Activated CD4-positive, alpha-beta T cell treated with anti-CD3 and anti-CD28 coated beads, Interleukin-2, amount 10 ng/mL, durations not matched to agents 7 days and 5 days (primary cell): ENCODE results near the gene ZNF79. TPM values are rescaled to one million over a fixed set of nuclear protein-coding genes. Genes with fewer than 3 reads are reported as not detected.
"Not testable (repeated sequence)": the region's sequence is repeated elsewhere in the genome, so short reads cannot be mapped to it uniquely, and the experiment has no call there.

Experiments used
- CTCF ChIA-PET: fragments of 350-600 bp; sonication (Branson Sonifier 250); formaldehyde crosslinking; loops from one replicate; lab custom pipeline; 2021; ENCODE audit warnings: antibody characterized with exemption; lab: Charles Lee
- POLR2A ChIA-PET: fragments of 350-600 bp; sonication (Branson Sonifier 250); formaldehyde crosslinking; loops from one replicate; lab custom pipeline; 2021; ENCODE audit warnings: antibody characterized with exemption; lab: Charles Lee
- DNase-seq: peaks from one replicate; pipeline ENCODE4 v3.0.0-alpha.2; 2020
- H3K27ac Mint-ChIP-seq: one replicate; pipeline ENCODE4 v1.8.0; 2021; ENCODE audit warnings: mild to moderate bottlenecking, moderate library complexity, mixed read lengths
- H3K27me3 Mint-ChIP-seq: one replicate; pipeline ENCODE4 v1.8.0; 2021; ENCODE audit warnings: mixed read lengths
- H3K36me3 Mint-ChIP-seq: one replicate; pipeline ENCODE4 v1.8.0; 2021; ENCODE audit warnings: low read depth, mixed read lengths
- H3K4me1 Mint-ChIP-seq: one replicate; pipeline ENCODE4 v1.8.0; 2021; ENCODE audit warnings: mixed read lengths
- H3K4me3 Mint-ChIP-seq: one replicate; pipeline ENCODE4 v1.8.0; 2021; ENCODE audit warnings: mild to moderate bottlenecking, moderate library complexity, mixed read lengths
- H3K9me3 Mint-ChIP-seq: one replicate; pipeline ENCODE4 v1.8.0; 2021; ENCODE audit warnings: mixed read lengths
- total RNA-seq, 2 experiments: library from RNA; stranded (reverse); gene quantifications; one replicate each; pipeline ENCODE4 v1.2.3, GENCODE V29; 2021

ZNF79 gene
- total RNA-seq, 2 experiments from 2014 or later: 13.1 to 13.2 TPM

- H3K36me3 Mint-ChIP-seq: peaks cover 35% of the 10 kb centered on the region
- DNase-seq: no peak
- H3K4me3 Mint-ChIP-seq: peak overlapping the region; percentile 86
- H3K4me1 Mint-ChIP-seq: peaks cover 40% of the 10 kb centered on the region
- POLR2A ChIA-PET: interaction anchor here (1.5 kb wide), 1 partner anchor 64 kb away, joined by 4 read pairs; no protein-coding TSS in a partner anchor
- H3K27ac Mint-ChIP-seq: peak overlapping the region; percentile 98
- peaks cover under 1% of the 10 kb centered on the region for H3K9me3 Mint-ChIP-seq
- H3K27me3 Mint-ChIP-seq: no peaks in the 10 kb centered on the region
- CTCF ChIA-PET: interaction anchor here (2.1 kb wide), 1 partner anchor 17 kb away, joined by 5 read pairs; no protein-coding TSS in a partner anchor
Observed at GRCh38 chr9:127452691-127453090, 28.5 kb downstream of the ZNF79 start.

GRCh38 chr9:127455324-127455992 is 31.3 kb downstream of the ZNF79 start:
- DNase-seq: peak; percentile 36
- no peaks in the 10 kb centered on the region for H3K27me3 Mint-ChIP-seq
- H3K4me3 Mint-ChIP-seq: no peak overlapping the region
- no peaks in the 10 kb centered on the region for H3K9me3 Mint-ChIP-seq
- H3K36me3 Mint-ChIP-seq: peaks cover 7% of the 10 kb centered on the region
- H3K4me1 Mint-ChIP-seq: peaks cover 13% of the 10 kb centered on the region
- CTCF ChIA-PET: interaction anchor here (0.6 to 1.6 kb wide), 11 partner anchors 10 to 450 kb away, joined by 3 to 5 read pairs (median 3); partner anchors contain the start of gene ZNF79
- H3K27ac Mint-ChIP-seq: no peak overlapping the region
- POLR2A ChIA-PET: no interaction called here

- no peak overlapping the region for H3K4me3 Mint-ChIP-seq
- peaks cover 6% of the 10 kb centered on the region for H3K4me1 Mint-ChIP-seq
- no peak overlapping the region for H3K27ac Mint-ChIP-seq
- no peak for DNase-seq
- POLR2A ChIA-PET: no interaction called here
- H3K36me3 Mint-ChIP-seq: peaks cover 7% of the 10 kb centered on the region
- no peaks in the 10 kb centered on the region for H3K27me3 Mint-ChIP-seq
- H3K9me3 Mint-ChIP-seq: no peaks in the 10 kb centered on the region
- CTCF ChIA-PET: interaction anchor here (0.6 to 1.5 kb wide), 5 partner anchors 11 to 1416 kb away, joined by 3 to 5 read pairs (median 3); no protein-coding TSS in a partner anchor
Observed at GRCh38 chr9:127457191-127457878, 33.2 kb downstream of the ZNF79 start.

GRCh38 chr9:127458921-127459320 is 34.7 kb downstream of the ZNF79 start:
- Mint-ChIP-seq H3K9me3 (no peaks in the 10 kb centered on the region), H3K4me3 (no peak overlapping the region), H3K36me3 (peaks cover 11% of the 10 kb centered on the region), H3K4me1 (peaks cover 2% of the 10 kb centered on the region), H3K27ac (no peak overlapping the region), H3K27me3 (no peaks in the 10 kb centered on the region)
- ChIA-PET CTCF (interaction anchor here (1.5 kb wide), 1 partner anchor 28 kb away, joined by 5 read pairs; no protein-coding TSS in a partner anchor), POLR2A (no interaction called here)
- DNase-seq: no peak

GRCh38 chr9:127463382-127463781 is 39.2 kb downstream of the ZNF79 start:
- no peak for DNase-seq
- Mint-ChIP-seq H3K9me3 (no peaks in the 10 kb centered on the region), H3K27me3 (no peaks in the 10 kb centered on the region), H3K36me3 (peaks cover 23% of the 10 kb centered on the region), H3K4me1 (no peaks in the 10 kb centered on the region), H3K4me3 (no peak overlapping the region), H3K27ac (no peak overlapping the region)
- ChIA-PET CTCF (no interaction called here), POLR2A (no interaction called here)

- POLR2A ChIA-PET: no interaction called here
- Mint-ChIP-seq H3K27ac (no peak overlapping the region), H3K9me3 (no peaks in the 10 kb centered on the region), H3K4me3 (no peak overlapping the region), H3K36me3 (peaks cover 23% of the 10 kb centered on the region), H3K4me1 (no peaks in the 10 kb centered on the region), H3K27me3 (no peaks in the 10 kb centered on the region)
- CTCF ChIA-PET: no interaction called here
- no peak for DNase-seq
Observed at GRCh38 chr9:127463911-127464310, 39.7 kb downstream of the ZNF79 start.

GRCh38 chr9:127466407-127466917 is 42.3 kb downstream of the ZNF79 start:
- DNase-seq, H3K4me1 Mint-ChIP-seq, H3K27ac Mint-ChIP-seq, H3K27me3 Mint-ChIP-seq, H3K4me3 Mint-ChIP-seq, H3K9me3 Mint-ChIP-seq, POLR2A ChIA-PET: not testable (repeated sequence)
- H3K36me3 Mint-ChIP-seq: peaks cover 29% of the 10 kb centered on the region
- CTCF ChIA-PET: interaction anchor here (1.3 kb wide), 1 partner anchor 11 kb away, joined by 3 read pairs; no protein-coding TSS in a partner anchor

GRCh38 chr9:127467621-127468020 is 43.4 kb downstream of the ZNF79 start:
- no peaks in the 10 kb centered on the region for H3K4me1 Mint-ChIP-seq
- POLR2A ChIA-PET: no interaction called here
- H3K27me3 Mint-ChIP-seq: no peaks in the 10 kb centered on the region
- peaks cover 22% of the 10 kb centered on the region for H3K36me3 Mint-ChIP-seq
- no peak overlapping the region for H3K27ac Mint-ChIP-seq
- DNase-seq: no peak
- CTCF ChIA-PET: interaction anchor here (0.8 kb wide), 1 partner anchor 10 kb away, joined by 3 read pairs; no protein-coding TSS in a partner anchor
- no peaks in the 10 kb centered on the region for H3K9me3 Mint-ChIP-seq
- no peak overlapping the region for H3K4me3 Mint-ChIP-seq

- Mint-ChIP-seq H3K4me3 (no peak overlapping the region), H3K27ac (no peak overlapping the region), H3K36me3 (peaks cover 20% of the 10 kb centered on the region), H3K4me1 (no peaks in the 10 kb centered on the region), H3K27me3 (no peaks in the 10 kb centered on the region), H3K9me3 (no peaks in the 10 kb centered on the region)
- ChIA-PET POLR2A (no interaction called here), CTCF (interaction anchor here (0.6 kb wide), 1 partner anchor 14 kb away, joined by 3 read pairs; no protein-coding TSS in a partner anchor)
- DNase-seq: no peak
Observed at GRCh38 chr9:127470662-127471061, 46.5 kb downstream of the ZNF79 start.

- Mint-ChIP-seq H3K4me1 (no peaks in the 10 kb centered on the region), H3K36me3 (peaks cover 8% of the 10 kb centered on the region), H3K27me3 (no peaks in the 10 kb centered on the region), H3K27ac (no peak overlapping the region), H3K9me3 (no peaks in the 10 kb centered on the region), H3K4me3 (no peak overlapping the region)
- no peak for DNase-seq
- ChIA-PET CTCF (interaction anchor here (0.5 to 0.6 kb wide), 3 partner anchors 8 to 223 kb away, joined by 3 to 4 read pairs (median 3); no protein-coding TSS in a partner anchor), POLR2A (no interaction called here)
Observed at GRCh38 chr9:127473501-127473900, 49.3 kb downstream of the ZNF79 start.

GRCh38 chr9:127473932-127474331 is 49.8 kb downstream of the ZNF79 start:
- H3K36me3 Mint-ChIP-seq: peaks cover 8% of the 10 kb centered on the region
- no peak overlapping the region for H3K27ac Mint-ChIP-seq
- POLR2A ChIA-PET: no interaction called here
- CTCF ChIA-PET: interaction anchor here (0.5 to 1.0 kb wide), 4 partner anchors 9 to 222 kb away, joined by 3 to 5 read pairs (median 4); no protein-coding TSS in a partner anchor
- H3K9me3 Mint-ChIP-seq: no peaks in the 10 kb centered on the region
- no peaks in the 10 kb centered on the region for H3K4me1 Mint-ChIP-seq
- no peaks in the 10 kb centered on the region for H3K27me3 Mint-ChIP-seq
- H3K4me3 Mint-ChIP-seq: no peak overlapping the region
- DNase-seq: no peak

- H3K27me3 Mint-ChIP-seq: no peaks in the 10 kb centered on the region
- H3K27ac Mint-ChIP-seq: no peak overlapping the region
- no peak overlapping the region for H3K4me3 Mint-ChIP-seq
- no peaks in the 10 kb centered on the region for H3K4me1 Mint-ChIP-seq
- no peak for DNase-seq
- CTCF ChIA-PET: interaction anchor here (1.0 kb wide), 1 partner anchor 19 kb away, joined by 5 read pairs; no protein-coding TSS in a partner anchor
- peaks cover 5% of the 10 kb centered on the region for H3K36me3 Mint-ChIP-seq
- POLR2A ChIA-PET: no interaction called here
- H3K9me3 Mint-ChIP-seq: no peaks in the 10 kb centered on the region
Observed at GRCh38 chr9:127474592-127474991, 50.4 kb downstream of the ZNF79 start.
